Sciatic nerve (tissue), 2 donors: ENCODE data around the gene PODXL2. TPM values are rescaled to one million over a fixed set of nuclear protein-coding genes. Genes with fewer than 3 reads are reported as not detected.

Experiments used
- ATAC-seq: fragments of 200-7000 bp; cut with Tn5 transposase; one replicate; pipeline ENCODE4 v1.9.1; 2020; ENCODE audit warnings: mild to moderate bottlenecking, moderate library complexity
- DNase-seq: peaks from one replicate; pipeline ENCODE4 v3.0.0-alpha.2; 2020; ENCODE audit warnings: low spot score
- intact Hi-C: fragments of 100-400 bp; cut with DNase I; formaldehyde crosslinking; loops from one replicate; pipeline ENCODE4 v1.14.2; 2022
- total RNA-seq: library from RNA; stranded (reverse); fragmentation: NEBNext Ultra II Directional; extraction: Animal tissue kit (Norgen Biotek cat#: 25700); gene quantifications from one replicate; pipeline ENCODE4 v1.2.1, GENCODE V29; 2021
- donor health status: DM: no; HTN: no; CAD: no.
- donor health status: DM: no; HTN: no; CAD: no.

PODXL2 gene
- total RNA-seq, 1 donor from 2014 or later: 12.1 TPM

GRCh38 chr3:127622772-127623576, 6.0 kb upstream of the PODXL2 start:
- no peak for DNase-seq
- no peak for ATAC-seq
- intact Hi-C loops: no loop called here

DNA sequence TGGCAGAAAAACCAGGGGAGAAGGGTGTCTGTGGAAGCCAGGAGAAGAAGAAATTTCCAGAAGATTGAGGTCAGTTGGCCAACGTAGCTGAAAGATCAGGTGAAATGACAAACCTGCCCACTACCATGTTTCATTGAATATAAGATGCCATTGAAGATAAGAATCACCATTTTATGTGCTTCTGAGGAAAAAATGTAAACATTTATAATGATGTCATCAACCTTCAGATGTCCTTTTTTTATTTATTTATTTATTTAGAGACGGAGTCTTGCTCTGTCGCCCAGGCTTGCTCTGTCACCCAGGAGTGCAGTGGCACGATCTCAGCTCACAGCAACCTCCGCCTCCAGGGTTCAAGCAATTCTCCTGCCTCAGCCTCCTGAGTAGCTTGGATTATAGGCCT, 4.9 kb upstream of the PODXL2 start:
- ATAC-seq: no peak
- intact Hi-C loops: no loop called here

GRCh38 chr3:127625821-127626220, 3.2 kb upstream of the PODXL2 start:
- intact Hi-C loops: no loop called here
- ATAC-seq: no peak

More for the DNA sequence above, 4.9 kb upstream of the PODXL2 start:
- DNase-seq: no peak

DNA sequence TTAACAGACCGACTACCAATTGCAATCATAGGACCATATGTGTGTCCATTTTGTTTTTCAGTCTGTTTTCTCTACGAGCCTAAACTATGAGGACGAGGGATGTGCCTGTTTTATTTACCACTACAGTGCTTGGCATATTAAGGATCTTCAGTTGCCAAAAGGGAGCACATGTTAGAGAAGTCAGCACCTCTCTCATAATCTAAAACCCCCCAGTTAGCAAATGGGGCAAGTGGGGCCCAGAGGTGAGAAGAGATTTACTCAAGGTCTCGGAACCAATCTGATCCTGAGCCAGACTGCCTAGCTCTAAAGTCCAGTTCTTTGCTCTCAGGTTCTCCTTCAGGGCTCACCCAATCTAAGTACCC, 578 bp upstream of the PODXL2 start:
- intact Hi-C loops: no loop called here
- no peak for DNase-seq
- peak; percentile 36 for ATAC-seq

More at GRCh38 chr3:127625821-127626220, 3.2 kb upstream of the PODXL2 start:
- no peak for DNase-seq

GRCh38 chr3:127629467-127630403, 750 bp downstream of the PODXL2 start:
- intact Hi-C loops: no loop called here
- DNase-seq (no peak), ATAC-seq (peak; percentile 53)

- intact Hi-C loops: no loop called here
- ATAC-seq (no peak), DNase-seq (no peak)
Measured at GRCh38 chr3:127630811-127631714, 2.1 kb downstream of the PODXL2 start.

- no peak for DNase-seq
- intact Hi-C loops: no loop called here
- ATAC-seq: no peak
Measured at GRCh38 chr3:127632035-127632820, 3.2 kb downstream of the PODXL2 start.

GRCh38 chr3:127634653-127635052, 5.7 kb downstream of the PODXL2 start:
- ATAC-seq: no peak

GRCh38 chr3:127637546-127637945, 8.6 kb downstream of the PODXL2 start:
- ATAC-seq (no peak), DNase-seq (no peak)
- intact Hi-C loops: no loop called here

More at GRCh38 chr3:127634653-127635052, 5.7 kb downstream of the PODXL2 start:
- intact Hi-C loops: no loop called here
- no peak for DNase-seq

- intact Hi-C loops: no loop called here
- ATAC-seq (no peak), DNase-seq (no peak)
Measured at GRCh38 chr3:127637971-127638370, 9.0 kb downstream of the PODXL2 start.

DNA sequence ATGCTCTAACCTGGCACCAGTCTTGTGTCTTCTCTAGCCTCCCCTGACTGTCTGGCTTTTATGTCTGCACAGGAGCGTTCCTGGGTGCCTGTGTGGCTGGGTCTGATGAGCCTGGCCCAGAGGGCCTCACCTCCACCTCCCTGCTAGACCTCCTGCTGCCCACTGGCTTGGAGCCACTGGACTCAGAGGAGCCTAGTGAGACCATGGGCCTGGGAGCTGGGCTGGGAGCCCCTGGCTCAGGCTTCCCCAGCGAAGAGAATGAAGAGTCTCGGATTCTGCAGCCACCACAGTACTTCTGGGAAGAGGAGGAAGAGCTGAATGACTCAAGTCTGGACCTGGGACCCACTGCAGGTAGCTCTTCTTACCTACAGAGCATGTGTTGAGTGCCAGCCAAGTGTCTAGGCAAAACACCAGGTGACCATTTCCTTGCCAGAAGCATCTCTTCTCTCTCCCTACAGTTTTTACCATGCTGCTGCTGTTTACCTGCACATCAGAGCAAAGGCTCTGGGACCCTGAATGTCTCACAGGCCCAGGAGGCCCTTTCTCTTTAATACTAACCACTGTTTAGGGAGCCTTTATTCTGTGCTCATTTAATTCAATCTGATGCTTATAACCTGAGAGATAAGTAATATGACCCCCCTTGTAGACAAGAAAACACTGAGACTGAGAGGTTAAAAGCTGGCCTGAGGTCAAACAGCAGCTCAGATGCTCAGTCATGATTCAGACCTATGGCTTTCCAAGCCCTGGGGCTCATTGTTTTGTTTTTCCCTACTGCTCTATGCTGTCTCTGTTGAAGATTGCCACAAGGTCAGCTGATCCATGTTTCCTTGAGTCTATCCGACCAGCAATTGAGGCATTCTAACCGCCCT, 10.4 kb downstream of the PODXL2 start:
- intact Hi-C loops: no loop called here
- DNase-seq (no peak), ATAC-seq (no peak)

DNA sequence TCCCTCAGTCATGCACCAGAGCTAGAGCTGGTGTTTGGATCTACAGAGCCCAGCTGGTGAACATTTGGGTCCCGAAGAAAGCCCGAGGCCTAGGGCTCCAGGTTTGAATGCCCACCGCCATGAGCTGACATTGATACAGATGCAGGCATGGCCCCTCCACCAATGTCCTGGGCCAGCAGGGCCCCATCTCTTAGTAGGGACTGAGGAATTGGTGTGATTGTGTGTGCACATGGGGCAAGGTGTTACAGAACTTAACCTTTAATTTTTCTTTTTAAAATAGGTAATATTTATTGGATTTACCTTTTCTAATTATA, 11.0 kb downstream of the PODXL2 start:
- intact Hi-C loops: no loop called here
- ATAC-seq (no peak), DNase-seq (no peak)

- no peak for DNase-seq
- intact Hi-C loops: no loop called here
- no peak for ATAC-seq
Measured at GRCh38 chr3:127644641-127645370, 15.8 kb downstream of the PODXL2 start.

DNA sequence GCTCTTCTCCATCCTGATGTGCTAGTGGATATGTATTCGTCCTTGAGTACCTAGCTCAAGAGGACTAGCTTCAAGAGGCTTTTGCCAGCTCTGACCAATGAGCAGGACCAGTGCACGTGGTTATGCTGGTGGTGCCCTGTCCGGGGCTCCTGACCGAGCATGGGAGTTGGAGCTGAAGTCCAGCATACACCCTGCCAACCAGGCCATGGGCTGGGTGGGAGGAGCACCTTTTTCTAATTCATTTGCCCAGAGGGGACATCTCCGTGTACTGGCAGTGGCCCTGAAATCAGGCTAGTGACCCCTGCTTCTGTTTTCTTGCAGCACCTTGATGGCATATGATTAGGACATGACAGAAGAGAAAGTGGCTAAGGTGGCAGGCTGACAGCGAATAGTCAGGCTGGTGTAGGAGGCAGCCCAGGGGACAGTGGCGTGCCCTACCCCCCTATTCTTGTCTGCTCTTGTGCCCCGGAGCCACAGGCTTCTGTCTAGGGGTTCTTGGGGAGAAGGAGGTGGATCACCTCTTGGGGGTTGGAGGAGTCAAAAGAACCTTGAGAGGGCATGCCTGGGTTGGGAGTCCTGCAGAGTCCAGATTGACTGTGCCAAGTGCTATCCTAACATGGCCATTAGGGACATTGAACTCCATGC, 16.5 kb downstream of the PODXL2 start:
- ATAC-seq (no peak), DNase-seq (no peak)
- intact Hi-C loops: no loop called here

GRCh38 chr3:127646501-127647046, 17.6 kb downstream of the PODXL2 start:
- DNase-seq (no peak), ATAC-seq (no peak)
- intact Hi-C loops: no loop called here

DNA sequence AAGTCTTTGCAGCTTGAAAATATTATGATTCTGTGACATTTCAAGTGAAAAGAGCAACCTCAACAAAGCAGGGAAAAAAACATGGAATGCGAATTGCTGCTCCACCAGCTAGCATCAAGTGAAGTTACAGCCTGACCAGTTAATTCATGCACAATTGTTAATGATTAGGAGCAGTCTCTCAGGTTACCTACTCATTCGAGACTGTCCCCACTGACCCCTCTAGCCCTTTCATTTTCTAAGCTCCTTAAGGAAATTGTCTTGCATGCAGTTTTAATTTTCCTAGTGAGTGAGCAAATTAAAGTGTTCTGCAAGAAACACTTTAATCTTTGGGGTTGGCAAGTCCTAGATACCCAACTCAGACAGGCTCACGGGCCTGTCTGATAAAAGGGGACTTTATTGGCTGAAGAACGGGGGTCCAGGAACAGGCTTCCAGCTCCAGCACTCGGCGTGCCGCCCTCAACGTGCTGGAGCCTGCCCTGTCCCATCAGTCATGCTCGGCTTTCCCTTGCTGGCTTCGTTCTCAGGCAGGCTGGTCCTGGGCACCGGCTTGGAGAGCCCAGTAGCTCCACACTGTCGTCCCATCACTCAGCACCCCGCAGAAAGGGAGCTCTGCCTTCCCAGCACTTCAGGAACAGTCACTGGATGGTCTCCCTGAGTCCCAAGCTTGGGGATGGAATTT, 18.3 kb downstream of the PODXL2 start:
- intact Hi-C loops: no loop called here
- ATAC-seq: no peak

More for the DNA sequence above, 18.3 kb downstream of the PODXL2 start:
- DNase-seq: no peak
